Suprapubic skin (tissue), 4 donors: ENCODE data around the gene TPM4.

Experiments used
- CTCF ChIP-seq, 2 donors: fragments of 200-600 bp in 1 of 2; fragments of 450-650 bp in 1 of 2; sonication (generic) in 1 of 2; IDR thresholded peaks; one replicate each; pipeline ENCODE4 v1.5.1; 2016 to 2019; ENCODE audit warnings: antibody characterized with exemption in 2 of 2, mild to moderate bottlenecking in 1 of 2, moderate library complexity in 1 of 2
- EP300 ChIP-seq: sonication (generic); formaldehyde crosslinking; IDR thresholded peaks from one replicate; pipeline ENCODE4 v1.6.1; 2017; ENCODE audit warnings: antibody characterized with exemption
- POLR2A ChIP-seq, 2 donors: fragments of 450-650 bp; IDR thresholded peaks; one replicate each; pipeline ENCODE4 v1.6.1; 2017; ENCODE audit warnings: antibody characterized with exemption in 2 of 2, mild to moderate bottlenecking in 2 of 2, moderate library complexity in 2 of 2
- POLR2AphosphoS5 ChIP-seq, 3 donors: sonication (generic); formaldehyde crosslinking; IDR thresholded peaks; one replicate each; pipeline ENCODE4 v1.6.1; 2017; ENCODE audit warnings: antibody characterized with exemption in 3 of 3

DNA sequence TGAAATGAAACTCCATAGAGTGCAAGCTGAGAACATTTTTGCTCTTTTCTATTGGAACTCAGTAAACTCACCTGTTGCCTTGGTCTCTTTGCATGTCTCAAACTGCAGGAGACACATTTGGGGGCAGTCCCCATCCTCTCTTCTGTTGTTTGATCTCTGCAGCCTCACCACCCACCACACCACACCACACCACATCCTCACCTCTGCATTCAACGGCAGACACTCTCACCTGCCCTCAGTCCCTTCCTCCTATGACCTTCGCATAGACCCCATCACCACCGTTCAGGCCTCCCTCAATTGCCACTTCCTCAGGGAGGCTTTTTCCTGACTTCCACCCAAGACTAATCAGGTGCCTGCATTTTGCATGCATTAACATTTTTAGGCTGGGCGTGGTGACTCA is 14.4 kb upstream of the TPM4 start:
- TF ChIP-seq POLR2A (IDR thresholded peaks at IDR 0.05) (no peak), EP300 (no peak), CTCF (IDR thresholded peaks at IDR 0.05) (no peak), POLR2AphosphoS5 (IDR thresholded peaks at IDR 0.05) (no peak)
